HUES64 (cell line): Measurements from ENCODE around the gene CNTN4.

Experiments used
- H3K27ac ChIP-seq: 2 replicates; pipeline ENCODE4 v1.7.0; 2013; ENCODE audit warnings: low read depth, low read length, inconsistent platforms
- H3K27me3 ChIP-seq: 2 replicates; pipeline ENCODE4 v1.6.1; 2013; ENCODE audit warnings: mild to moderate bottlenecking, low read length; ENCODE audit not compliant: insufficient read depth
- H3K36me3 ChIP-seq: 2 replicates; pipeline ENCODE4 v1.6.1; 2013; ENCODE audit warnings: mild to moderate bottlenecking, low read length; ENCODE audit not compliant: insufficient read depth
- H3K4me1 ChIP-seq: 2 replicates; pipeline ENCODE4 v1.6.1; 2013; ENCODE audit warnings: mild to moderate bottlenecking, low read length, moderate library complexity; ENCODE audit not compliant: insufficient read depth
- H3K4me3 ChIP-seq: 2 replicates; pipeline ENCODE4 v1.5.1; 2013; ENCODE audit warnings: mild to moderate bottlenecking, low read length, moderate library complexity
- H3K9ac ChIP-seq: 2 replicates; pipeline ENCODE4 v1.6.1; 2013; ENCODE audit warnings: mild to moderate bottlenecking, low read depth, low read length
- H3K9me3 ChIP-seq: 2 replicates; pipeline ENCODE4 v1.6.1; 2013; ENCODE audit warnings: low read depth, low read length; ENCODE audit not compliant: insufficient read depth
- WGBS: fragments of 150-250, 120-280 bp; methylation state at CpG from one replicate; pipeline ENCODE4 v1.1.7; 2013; ENCODE audit warnings: missing lambda C conversion rate; 5-methylcytosine and 5-hydroxymethylcytosine counted together

Gene CNTN4

GRCh38 chr3:2415083-2415482 lies 316.4 kb downstream of the CNTN4 start:
- Histone ChIP-seq H3K9me3 (no peaks in the 10 kb centered on the region), H3K27ac (no peak overlapping the region), H3K9ac (no peak overlapping the region), H3K4me1 (peaks cover 3% of the 10 kb centered on the region; the same call in 1 of the 2 replicates), H3K36me3 (no peaks in the 10 kb centered on the region), H3K27me3 (no peaks in the 10 kb centered on the region), H3K4me3 (no peak overlapping the region)
- 89% methylated on average over 1 of the region's 1 CpG for WGBS

GRCh38 chr3:2420919-2421318 lies 322.3 kb downstream of the CNTN4 start:
- H3K9me3 ChIP-seq, result no peaks in the 10 kb centered on the region
- no peaks in the 10 kb centered on the region for H3K36me3 ChIP-seq
- H3K4me1 ChIP-seq, result peaks cover 9% of the 10 kb centered on the region
- H3K27ac ChIP-seq, result no peak overlapping the region
- H3K27me3 ChIP-seq, result no peaks in the 10 kb centered on the region
- no peak overlapping the region for H3K4me3 ChIP-seq
- no peak overlapping the region for H3K9ac ChIP-seq
- WGBS, result 72% methylated on average over 3 of the region's 3 CpGs

GRCh38 chr3:2423143-2423542 lies 324.5 kb downstream of the CNTN4 start:
- H3K9me3 ChIP-seq, result no peaks in the 10 kb centered on the region
- H3K4me3 ChIP-seq, result no peak overlapping the region
- 96% methylated on average over 3 of the region's 3 CpGs for WGBS
- peaks cover 9% of the 10 kb centered on the region for H3K4me1 ChIP-seq
- no peak overlapping the region for H3K27ac ChIP-seq
- no peaks in the 10 kb centered on the region for H3K36me3 ChIP-seq
- no peak overlapping the region for H3K9ac ChIP-seq
- H3K27me3 ChIP-seq, result no peaks in the 10 kb centered on the region

DNA sequence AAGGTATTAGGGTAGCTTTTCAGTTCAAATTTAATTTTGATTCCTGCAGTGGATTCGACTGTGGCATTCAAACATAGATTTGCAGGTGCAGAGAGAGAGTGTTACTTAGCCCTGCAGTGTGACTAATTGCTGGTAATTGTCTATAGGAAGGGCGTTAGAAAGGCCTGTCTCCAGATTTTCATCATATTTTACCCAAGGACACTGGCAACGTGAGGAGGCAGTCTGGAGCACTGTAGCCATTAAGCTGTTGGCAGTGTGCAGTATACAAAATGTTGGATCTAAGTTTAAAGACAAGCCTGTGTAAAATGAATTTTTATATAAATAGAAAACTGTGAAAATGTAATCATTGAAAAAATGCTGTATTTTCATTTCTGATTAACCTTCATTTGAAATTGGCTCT lies 342.9 kb downstream of the CNTN4 start:
- Histone ChIP-seq H3K4me1 (peaks cover 10% of the 10 kb centered on the region), H3K9ac (no peak overlapping the region), H3K27ac (no peak overlapping the region), H3K27me3 (no peaks in the 10 kb centered on the region), H3K36me3 (no peaks in the 10 kb centered on the region), H3K9me3 (no peaks in the 10 kb centered on the region), H3K4me3 (no peak overlapping the region)
- 77% methylated on average over 3 of the region's 3 CpGs for WGBS

DNA sequence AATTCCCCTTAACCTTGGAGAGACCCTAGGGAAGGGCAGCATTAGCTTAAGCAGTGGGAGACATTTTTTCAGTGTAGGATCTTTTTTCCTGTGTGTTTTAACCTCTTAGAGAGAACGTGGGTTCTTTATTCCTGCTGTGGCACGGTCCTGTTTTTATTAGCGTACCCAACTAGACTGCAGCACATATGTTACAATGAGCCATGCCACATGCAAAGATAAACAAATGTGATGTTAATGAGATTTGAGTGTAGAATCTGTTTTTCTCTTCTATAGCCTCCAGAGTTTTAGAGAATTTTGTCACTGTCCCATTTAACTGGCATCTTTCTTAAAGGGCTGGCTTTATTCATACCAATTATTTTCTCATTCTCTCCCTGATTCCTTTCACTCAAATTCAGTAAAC lies 347.5 kb downstream of the CNTN4 start:
- H3K27ac ChIP-seq, result no peak overlapping the region
- 80% methylated on average over 3 of the region's 3 CpGs for WGBS
- no peak overlapping the region for H3K4me3 ChIP-seq
- H3K27me3 ChIP-seq, result no peaks in the 10 kb centered on the region
- no peaks in the 10 kb centered on the region for H3K36me3 ChIP-seq
- H3K4me1 ChIP-seq, result peaks cover 10% of the 10 kb centered on the region
- no peaks in the 10 kb centered on the region for H3K9me3 ChIP-seq
- H3K9ac ChIP-seq, result no peak overlapping the region

GRCh38 chr3:2452249-2452648 lies 353.6 kb downstream of the CNTN4 start:
- Histone ChIP-seq H3K4me1 (no peaks in the 10 kb centered on the region), H3K9me3 (no peaks in the 10 kb centered on the region), H3K4me3 (no peak overlapping the region), H3K36me3 (no peaks in the 10 kb centered on the region), H3K9ac (no peak overlapping the region), H3K27ac (no peak overlapping the region), H3K27me3 (no peaks in the 10 kb centered on the region)
- WGBS, result 82% methylated on average over 6 of the region's 6 CpGs

DNA sequence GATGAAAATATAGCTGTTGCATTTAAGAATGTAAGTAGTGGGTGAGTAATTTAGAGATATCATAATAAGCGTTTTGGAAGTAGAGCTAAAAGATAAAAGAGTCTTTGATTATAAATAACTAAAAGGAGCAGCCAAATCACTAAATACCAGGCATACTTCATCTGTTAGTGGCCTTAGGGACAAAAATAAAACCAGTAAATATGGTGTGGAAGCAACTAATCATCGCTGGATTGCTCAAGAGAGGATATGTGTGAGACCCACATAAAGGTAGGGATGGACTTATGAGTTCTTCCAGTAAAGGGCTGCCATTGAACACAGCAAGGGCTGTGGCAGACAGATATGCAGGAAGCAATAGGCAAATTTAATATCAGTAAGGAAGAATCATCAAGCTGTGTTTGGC lies 356.2 kb downstream of the CNTN4 start:
- Histone ChIP-seq H3K27ac (no peak overlapping the region), H3K9me3 (no peaks in the 10 kb centered on the region), H3K4me3 (no peak overlapping the region), H3K4me1 (no peaks in the 10 kb centered on the region), H3K9ac (no peak overlapping the region), H3K27me3 (no peaks in the 10 kb centered on the region), H3K36me3 (no peaks in the 10 kb centered on the region)
- 92% methylated on average over 2 of the region's 2 CpGs for WGBS

- Histone ChIP-seq H3K9ac (no peak overlapping the region), H3K4me3 (no peak overlapping the region), H3K9me3 (no peaks in the 10 kb centered on the region), H3K4me1 (no peaks in the 10 kb centered on the region), H3K36me3 (no peaks in the 10 kb centered on the region), H3K27ac (no peak overlapping the region), H3K27me3 (no peaks in the 10 kb centered on the region)
- WGBS, result 94% methylated on average over 4 of the region's 4 CpGs
Measured at GRCh38 chr3:2456788-2457187, 358.1 kb downstream of the CNTN4 start.

- Histone ChIP-seq H3K27me3 (no peaks in the 10 kb centered on the region), H3K27ac (no peak overlapping the region), H3K9ac (no peak overlapping the region), H3K9me3 (no peaks in the 10 kb centered on the region), H3K4me3 (no peak overlapping the region), H3K36me3 (no peaks in the 10 kb centered on the region), H3K4me1 (no peaks in the 10 kb centered on the region)
- no CpG with 5 or more reads among the region's 2 CpGs for WGBS
Measured at GRCh38 chr3:2458816-2459215, 360.1 kb downstream of the CNTN4 start.

- no peak overlapping the region for H3K4me3 ChIP-seq
- H3K9me3 ChIP-seq, result no peaks in the 10 kb centered on the region
- H3K4me1 ChIP-seq, result no peaks in the 10 kb centered on the region
- no peak overlapping the region for H3K9ac ChIP-seq
- no peaks in the 10 kb centered on the region for H3K27me3 ChIP-seq
- H3K36me3 ChIP-seq, result no peaks in the 10 kb centered on the region
- H3K27ac ChIP-seq, result no peak overlapping the region
- WGBS, result 92% methylated on average over 1 of the region's 1 CpG
Measured at GRCh38 chr3:2465842-2466241, 367.2 kb downstream of the CNTN4 start.

GRCh38 chr3:2468816-2469215 lies 370.1 kb downstream of the CNTN4 start:
- no peaks in the 10 kb centered on the region for H3K9me3 ChIP-seq
- H3K27ac ChIP-seq, result no peak overlapping the region
- H3K9ac ChIP-seq, result no peak overlapping the region
- H3K27me3 ChIP-seq, result no peaks in the 10 kb centered on the region
- H3K36me3 ChIP-seq, result no peaks in the 10 kb centered on the region
- H3K4me3 ChIP-seq, result no peak overlapping the region
- no peaks in the 10 kb centered on the region for H3K4me1 ChIP-seq
- 85% methylated on average over 4 of the region's 4 CpGs for WGBS

GRCh38 chr3:2476996-2477395 lies 378.3 kb downstream of the CNTN4 start:
- Histone ChIP-seq H3K4me1 (no peaks in the 10 kb centered on the region), H3K9me3 (no peaks in the 10 kb centered on the region), H3K27me3 (no peaks in the 10 kb centered on the region), H3K9ac (no peak overlapping the region), H3K27ac (no peak overlapping the region), H3K36me3 (no peaks in the 10 kb centered on the region), H3K4me3 (no peak overlapping the region)
